GM19395 (cell line): ENCODE data around the gene KIF26B.
"Not testable (repeated sequence)": the region's sequence is repeated elsewhere in the genome, so short reads cannot be mapped to it uniquely, and the experiment has no call there.

Experiments
- ATAC-seq: cut with Tn5 transposase; IDR thresholded peaks from one replicate; pipeline ENCODE4 v1.9.1; 2021; ENCODE audit warnings: mild to moderate bottlenecking, moderate library complexity; ENCODE audit not compliant: unreplicated experiment

Gene KIF26B

DNA sequence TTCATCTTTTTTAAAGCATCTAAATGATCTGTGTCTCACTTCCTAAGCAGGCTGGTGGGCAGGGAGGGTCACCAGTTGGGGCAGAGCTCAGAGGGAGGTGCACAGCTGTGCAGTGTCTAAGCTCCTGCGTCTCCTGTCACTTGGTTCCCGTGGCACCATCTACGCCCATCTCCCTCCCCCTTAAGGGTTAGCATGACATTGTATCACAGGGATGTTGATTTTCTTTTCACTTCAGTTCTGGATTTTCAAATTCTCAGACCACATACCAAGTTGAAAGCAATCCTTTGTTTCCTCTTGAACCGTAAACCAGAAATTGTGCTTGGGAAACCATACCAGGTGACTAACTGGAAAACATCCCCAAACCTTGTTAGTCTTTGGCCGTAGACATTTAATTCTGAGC is 187.0 kb downstream of the KIF26B start:
- ATAC-seq, result no peak

DNA sequence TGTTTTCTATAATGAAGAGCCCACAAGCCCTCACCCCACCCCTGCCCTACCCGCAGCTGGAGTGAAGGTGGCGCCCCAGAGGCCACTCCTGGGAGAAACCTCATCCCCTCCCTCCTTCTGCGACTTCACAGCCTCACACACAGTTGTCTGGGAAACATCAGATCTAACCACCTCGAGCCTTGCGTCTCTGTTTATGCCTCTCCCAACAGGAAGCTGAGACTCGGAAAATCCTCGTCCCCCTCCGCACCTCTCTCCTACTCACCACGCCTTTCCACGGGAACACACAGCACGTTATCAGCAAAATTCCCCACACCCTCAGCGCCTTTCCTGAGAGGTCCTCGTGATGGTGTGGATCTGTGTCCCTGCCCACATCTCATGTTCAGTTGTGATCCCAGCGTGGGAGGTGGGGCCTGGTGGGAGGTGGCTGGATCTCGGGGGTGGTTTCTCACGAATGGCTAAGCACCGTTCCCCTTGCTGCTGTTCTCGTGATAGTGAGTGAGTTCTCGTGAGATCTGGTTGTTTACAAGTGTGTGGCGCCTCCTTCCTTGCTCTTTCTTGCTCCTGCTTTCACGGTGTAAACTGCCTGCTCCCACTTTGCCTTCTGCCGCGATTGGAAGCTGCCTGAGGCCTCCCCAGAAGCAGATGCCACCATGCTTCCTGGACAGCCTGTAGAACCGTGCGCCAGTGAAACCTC is 190.6 kb downstream of the KIF26B start:
- ATAC-seq, result no peak

DNA sequence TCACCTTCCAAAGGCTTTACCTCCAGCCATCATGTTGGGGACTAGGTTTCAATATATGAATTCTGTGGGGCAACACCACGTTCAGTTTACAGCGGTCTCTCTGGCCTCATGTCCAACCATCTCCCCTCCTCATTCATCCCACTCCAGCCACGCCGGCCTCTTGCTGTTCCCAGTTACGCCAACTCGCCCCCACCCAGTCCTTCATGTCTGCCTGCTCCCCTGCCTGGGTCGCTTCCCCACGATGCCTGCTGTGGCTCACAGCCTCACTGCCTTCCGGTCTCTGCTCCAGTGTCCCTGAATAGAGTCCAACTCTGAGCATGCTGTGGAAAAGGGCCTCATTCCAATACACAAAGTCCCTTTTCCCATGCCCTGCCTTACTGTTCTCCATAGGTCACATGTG is 193.8 kb downstream of the KIF26B start:
- no peak for ATAC-seq

DNA sequence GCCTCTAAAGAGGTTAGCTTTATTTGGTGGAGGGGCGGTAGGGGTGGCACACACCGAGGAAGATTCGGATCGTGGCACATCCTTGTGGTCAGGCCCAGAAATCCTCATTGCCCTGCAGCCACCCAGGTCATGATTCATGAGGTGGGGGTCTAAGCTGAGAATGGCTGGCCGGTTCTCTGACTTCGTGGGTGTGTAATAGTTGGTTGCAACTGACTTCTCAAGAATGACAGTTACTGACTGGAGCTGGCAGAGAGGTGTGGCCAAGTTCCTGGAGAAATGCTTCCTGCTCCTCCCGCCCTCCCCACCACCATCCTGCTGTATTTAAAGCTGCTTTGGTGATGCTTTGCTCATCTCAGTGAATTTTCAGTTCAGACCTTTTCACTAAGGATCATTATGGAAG is 198.6 kb downstream of the KIF26B start:
- ATAC-seq, result no peak

DNA sequence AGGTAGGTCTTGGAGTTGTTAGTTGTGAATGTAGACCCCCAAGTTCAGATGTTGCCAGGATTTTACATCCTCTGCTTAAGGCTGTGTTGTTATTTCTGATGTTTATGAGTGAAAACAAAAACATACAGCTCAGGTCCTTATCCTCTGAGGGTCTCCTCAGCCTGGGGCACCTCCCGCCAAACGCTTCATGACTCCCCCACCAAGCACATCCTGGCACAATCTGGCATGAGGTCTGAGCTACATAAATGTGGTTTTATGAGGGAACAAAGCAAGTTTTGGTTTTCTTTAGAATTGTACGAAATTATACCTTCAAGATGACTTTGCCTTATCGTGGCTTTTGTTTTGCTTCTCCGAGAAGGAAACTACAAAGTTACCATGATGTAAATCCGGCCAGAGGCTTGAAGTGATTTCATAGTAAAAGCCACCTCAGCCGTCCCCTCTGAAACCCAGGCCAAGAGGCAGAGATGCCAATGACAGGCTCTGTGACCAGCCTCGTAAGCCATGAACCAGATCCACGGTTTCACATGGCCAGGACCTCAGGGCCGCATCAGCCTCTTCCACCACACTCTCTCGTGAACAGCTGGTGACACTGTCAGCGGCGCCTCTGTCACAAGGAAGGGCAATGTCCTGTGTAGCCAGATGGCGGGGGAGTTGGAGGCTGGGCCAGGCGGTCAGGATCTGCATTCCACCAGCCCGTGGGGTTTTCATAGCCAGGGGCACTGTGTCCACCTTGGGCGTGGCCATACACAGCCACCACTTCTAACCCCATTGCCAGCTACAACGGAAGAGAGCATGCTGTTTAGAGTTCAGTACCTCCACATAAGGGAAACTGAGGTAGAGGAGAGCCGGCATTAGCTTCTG is 199.4 kb downstream of the KIF26B start:
- ATAC-seq, result no peak

DNA sequence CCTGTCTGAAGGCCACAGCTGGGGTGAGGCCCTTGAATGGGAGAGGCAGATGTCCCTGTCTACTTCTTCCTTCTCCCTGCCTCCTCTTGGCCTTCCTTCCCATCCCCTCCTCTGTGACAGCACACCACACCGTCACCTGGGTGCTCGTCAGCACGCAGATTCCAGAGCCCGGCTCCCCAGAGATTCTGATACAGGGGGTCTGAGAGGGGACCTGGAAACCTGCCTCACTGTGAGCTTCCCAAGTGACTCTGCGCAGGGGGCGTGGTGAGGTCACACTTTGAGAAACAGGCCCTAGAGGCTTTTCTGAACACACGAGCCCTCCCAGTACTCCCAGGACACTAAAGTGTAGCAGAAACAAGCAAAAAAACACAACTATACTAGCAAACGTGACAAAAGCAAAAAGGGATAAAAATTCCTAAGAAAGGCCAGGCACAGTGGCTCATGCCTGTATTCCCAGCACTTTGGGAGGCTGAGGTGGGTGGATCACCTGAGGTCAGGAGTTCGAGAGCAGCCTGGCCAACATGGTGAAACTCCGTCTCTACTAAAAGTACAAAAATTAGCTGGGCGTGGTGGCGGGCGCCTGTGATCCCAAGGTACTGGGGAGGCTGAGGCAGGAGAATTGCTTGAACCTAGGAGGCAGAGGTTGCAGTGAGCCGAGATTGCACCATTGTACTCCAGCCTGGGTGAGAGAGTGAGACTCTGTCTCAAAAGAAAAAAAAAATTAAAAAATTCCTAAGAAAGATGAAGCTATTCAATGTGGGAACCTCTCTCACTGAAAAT is 201.3 kb downstream of the KIF26B start:
- not testable (repeated sequence) for ATAC-seq

DNA sequence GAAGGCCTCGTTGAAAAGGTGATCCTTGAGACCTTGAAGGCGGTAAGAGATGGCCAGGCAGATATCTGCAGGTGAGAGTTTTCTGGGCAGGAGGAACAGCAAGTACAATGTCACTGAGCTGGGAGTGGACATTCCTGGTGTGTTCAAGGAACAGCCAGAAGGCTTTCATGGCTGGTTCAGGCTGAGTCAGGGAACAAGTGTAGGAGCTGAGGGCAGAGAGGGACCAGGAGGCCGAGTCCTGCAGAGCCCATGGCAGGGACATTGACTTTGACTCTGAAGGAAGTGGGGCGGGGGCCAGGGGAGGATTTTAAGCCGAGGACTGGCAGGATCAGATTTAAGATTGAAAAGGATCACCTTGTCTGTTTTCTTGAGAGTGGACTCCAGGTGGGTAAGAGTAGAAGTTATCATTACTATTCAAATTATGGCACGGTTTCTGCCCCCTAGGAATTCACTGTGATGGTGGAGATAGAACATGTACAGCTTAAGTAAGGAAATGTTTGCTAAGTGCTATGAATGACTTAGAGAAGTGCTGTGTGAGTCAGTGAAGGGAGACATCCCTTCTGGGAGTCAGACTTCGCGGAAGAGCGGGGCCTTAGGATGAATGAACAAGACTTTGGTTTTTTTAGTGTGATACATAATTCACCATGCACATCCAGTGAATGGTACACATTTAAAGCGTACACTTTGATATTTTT is 202.3 kb downstream of the KIF26B start:
- no peak for ATAC-seq

DNA sequence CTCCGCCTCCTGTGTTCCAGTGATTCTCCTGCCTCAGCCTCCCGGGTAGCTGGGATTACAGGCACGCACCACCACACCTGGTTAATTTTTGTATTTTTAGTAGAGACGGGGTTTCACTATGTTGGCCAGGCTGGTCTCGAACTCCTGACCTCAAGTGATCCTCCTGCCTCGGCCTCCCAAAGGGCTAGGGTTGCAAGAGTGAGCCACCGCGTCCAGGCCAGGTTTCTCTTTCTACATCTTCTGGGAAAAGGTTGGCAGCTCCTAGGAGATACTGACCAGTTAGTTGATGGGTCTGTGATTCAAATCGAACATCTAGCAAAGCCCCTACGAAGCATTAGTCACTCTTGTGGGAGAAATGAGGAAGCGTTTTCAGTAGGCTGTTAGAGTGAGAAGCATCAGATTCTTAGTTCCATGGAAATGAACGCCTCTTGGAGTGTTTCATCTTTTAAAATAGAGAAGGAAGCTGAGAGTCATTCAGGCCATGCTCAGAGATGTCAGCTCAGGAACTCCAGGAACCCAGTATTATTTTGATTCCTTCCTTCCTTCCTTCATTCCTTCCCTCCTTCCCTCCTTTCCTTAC is 204.4 kb downstream of the KIF26B start:
- not testable (repeated sequence) for ATAC-seq

DNA sequence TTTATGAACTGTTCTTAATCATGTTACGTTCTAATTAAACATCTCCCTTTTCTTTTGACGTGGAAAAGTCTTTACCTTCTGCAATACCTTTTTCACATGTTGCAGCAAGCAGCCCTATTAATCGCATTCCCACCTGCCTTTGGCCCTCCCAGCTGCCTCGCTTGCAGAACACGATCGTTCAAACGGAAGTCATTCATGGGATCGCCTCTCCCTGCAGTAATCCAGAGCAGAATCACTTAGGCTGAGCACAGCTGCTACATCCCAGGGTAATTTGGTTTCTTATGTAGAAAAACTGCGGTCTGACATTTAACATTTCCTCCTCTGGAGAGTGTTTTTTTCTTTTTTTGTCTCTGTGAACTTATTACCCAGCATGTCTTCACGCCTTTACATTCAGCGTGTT is 206.3 kb downstream of the KIF26B start:
- no peak for ATAC-seq

DNA sequence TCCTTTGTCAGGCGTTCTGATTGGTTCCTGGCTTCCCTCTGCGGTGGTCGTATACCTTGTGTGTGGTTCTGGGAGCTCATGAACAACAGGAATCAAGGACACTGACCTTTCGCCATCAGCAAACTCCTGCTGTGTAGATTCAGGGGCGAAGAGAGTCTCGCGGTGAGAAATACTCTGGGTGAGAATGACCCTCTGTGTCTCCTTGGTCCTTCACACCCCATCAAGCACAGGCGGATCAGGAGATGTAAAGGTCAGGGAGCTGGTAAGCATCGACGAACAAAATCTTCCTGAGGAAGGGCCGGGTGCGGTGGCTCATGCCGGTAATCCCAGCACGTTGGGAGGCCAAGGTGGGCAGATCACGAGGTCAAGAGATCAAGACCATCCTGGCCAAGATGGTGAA is 207.2 kb downstream of the KIF26B start:
- no peak for ATAC-seq

DNA sequence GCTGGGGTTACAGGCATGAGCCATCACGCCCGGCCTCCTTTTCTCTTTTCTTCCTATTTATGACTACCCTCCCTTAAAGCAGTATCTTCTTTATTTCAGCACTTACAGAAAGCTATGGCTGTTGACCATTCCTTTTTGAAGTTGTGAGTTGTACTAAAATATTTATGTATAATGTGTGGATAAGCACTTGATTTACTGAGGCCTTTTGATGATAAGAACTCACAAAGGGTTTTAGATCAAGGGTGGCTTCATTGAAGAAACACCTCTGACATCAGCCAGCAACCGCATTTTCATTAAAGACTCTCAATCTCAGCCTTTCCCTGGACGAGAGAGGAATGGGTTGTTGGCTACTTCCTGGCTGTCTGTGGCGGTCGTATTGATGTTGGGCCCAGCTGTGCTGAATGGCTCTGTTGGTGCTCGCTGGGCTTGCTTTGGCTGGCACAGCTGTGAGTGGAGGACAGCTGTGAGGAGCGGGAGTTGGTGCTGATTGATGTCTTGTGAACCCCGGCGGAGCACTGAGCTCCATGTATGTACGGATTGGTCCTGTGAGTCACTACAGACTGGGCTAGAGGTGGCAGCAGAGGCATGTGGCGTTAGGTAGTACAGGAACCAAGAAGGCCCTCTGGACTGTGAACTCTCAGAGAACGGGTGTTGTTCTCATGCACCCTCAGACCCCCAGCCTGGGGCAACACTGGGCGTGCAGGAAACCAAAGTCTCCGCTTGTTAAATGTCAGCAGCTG is 208.8 kb downstream of the KIF26B start:
- no peak for ATAC-seq

DNA sequence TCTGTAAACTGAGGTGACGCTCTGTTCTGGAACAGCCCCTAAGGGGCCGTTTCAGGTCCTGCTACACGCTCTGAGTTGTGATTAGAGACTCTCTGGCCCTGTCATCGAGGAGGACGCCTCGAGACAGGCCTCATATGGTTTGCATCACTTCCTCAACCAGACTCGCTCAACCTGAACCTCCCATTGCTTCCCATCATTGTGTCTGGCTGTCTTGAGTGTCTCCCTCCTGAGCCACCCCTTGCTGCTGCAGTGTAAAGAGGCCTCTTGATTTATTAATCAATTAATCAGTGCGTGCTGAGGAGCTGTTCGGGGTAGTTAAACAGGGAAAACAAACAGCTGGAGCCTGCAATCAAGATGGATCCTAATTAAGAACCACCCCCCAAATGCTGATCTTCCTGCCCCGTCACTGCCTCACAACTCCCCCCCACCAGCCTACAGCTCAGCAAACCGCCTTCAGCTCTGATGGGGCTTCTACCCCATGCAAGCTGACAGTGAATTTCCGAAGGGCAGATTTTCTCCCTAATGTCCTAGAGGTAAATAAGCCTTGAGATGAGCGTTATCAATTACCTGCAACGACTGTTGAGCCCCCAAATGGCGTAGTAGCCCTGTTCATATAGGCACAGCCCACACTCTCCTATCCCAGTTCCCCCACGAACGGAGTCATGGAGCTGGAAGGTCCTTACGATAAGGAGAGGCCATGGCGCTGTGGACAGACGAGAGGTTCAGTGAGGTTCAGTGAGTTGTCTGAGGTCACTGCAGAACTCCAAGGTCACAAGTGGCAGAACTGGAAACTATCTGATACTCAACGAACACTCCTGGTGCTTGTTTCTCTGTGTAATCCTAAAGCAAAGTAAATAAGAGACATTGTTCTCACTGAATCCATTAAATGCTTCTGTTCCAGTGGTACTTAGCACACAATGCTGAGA is 210.6 kb downstream of the KIF26B start:
- ATAC-seq, result no peak

DNA sequence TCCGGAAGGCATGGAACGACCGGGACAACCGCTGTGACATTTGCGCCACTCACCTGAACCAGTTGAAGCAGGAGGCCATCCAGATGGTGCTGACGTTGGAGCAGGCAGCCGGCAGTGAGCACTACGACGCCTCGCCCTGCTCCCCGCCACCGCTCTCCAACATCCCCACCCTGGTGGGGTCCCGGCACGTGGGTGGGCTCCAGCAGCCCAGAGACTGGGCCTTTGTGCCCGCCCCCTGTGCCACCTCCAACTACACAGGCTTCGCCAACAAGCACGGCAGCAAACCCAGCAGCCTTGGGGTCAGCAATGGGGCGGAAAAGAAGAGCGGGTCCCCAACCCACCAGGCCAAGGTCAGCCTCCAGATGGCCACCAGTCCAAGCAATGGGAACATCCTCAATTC is 212.1 kb downstream of the KIF26B start:
- ATAC-seq, result no peak

DNA sequence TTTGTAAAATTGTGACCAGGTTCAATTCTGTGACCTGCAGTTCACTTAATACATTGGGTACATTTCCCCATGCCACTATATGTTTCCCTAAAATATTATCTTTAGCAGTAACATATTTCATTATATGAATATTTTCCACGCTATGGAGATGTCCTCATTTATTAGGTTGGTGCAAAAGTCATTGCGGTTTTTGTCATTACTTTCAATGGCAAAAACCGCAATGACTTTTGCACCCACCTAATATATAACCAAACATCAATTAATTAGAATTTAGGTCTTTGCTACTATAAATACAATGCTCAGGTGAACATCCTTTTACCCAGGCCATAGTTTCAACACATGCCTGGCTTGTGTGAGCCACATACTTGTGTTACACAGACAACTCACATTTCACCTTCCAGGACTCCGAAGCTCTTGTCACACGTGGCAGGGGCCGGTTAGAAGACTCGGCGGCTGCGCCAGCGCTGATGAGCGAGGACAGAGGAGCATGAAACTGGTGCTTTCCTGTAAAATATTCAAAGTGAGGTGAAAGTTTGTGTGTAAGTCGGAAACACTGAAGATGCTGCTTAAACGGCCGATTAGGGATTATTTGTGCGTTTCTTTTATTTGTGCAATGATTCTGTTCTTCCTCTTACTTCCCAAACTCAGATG is 215.5 kb downstream of the KIF26B start:
- ATAC-seq, result no peak

DNA sequence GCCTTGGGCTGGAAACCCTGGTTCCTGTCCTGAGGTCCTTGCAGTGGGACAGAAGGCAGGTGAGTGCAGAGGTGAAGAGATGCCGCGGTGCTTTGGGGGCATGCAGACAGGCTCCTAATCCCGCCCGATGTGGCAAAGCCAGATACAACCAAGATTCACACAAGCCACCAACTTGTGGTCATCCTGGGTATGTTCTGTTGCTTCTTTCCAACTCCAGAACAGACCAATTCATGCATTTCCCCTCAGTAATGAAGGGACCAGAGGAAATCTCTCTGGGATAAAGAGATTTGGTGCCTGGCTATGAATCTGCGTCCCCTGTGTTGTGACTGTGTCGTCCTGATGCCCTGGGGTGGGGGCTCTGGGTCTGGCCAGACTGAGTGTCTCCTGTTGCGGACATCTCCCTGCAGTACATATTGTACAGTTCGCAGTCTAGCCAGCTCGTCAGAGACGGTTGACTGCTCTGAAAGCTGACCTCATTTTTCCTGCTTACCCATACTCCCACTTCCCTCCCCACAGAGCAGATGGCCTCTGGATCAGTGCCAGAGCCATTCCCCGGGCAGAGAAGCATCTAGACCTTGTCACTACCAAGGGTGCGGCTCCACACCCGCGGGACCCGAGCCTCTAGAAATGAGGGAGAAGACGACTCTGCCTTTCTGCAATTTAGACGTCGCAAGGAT is 216.3 kb downstream of the KIF26B start:
- no peak for ATAC-seq

DNA sequence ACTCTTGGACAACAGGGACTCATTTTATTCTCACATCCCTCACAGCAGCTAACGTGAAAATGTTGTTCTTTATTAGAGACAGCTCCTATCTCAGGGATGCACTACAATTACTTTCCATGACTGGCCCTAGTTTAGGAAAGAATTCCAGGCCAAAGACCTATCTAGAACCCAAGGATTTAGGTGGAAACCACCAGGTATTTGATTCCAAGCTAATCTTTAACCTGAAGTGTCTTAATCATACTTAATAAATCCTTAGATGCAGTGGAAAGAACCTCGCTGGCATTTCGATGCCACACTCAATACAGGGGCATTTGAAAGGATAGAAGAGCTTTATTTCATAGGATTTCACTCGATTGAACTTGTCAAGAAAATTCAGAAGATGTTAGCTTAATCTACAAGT is 218.3 kb downstream of the KIF26B start:
- ATAC-seq, result no peak

DNA sequence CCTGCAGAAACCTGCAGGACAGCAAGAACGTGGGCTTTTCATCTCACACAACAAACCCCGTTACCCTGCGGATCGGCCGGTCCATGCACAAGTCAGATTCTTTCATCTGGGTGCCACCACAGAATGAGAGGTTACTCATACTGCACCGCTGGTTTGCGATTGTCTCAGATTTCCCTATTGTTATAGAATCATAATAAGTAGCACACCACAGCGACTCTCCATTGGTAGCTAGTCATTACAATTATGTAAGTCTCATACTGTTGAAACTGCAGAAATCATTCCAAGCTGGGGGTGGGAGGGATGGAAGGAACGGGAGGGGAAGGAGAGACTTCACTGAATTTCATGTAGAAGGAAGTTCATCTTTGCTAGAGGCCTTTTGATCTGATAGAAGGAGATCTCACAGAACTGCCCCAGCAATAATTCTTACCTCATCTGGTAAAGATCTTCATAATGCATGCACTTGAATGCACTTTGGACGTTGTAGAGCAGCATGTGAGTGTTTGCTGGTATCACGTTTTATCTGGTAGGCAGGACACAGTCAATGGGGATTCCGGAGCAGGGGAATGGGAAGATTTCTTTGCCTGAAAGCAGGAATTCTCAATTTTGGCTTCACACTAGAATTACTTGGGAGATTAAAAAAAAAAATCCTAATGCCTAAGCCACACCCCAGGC is 221.1 kb downstream of the KIF26B start:
- ATAC-seq, result no peak
